RCC 7860 (cell line): ENCODE results near the gene EXOC3L4.
A peak's percentile ranks its signal among the peaks of the same experiment; 100 is the strongest.

Experiments
- DNase-seq: peaks from one replicate; pipeline ENCODE4 v3.0.0-alpha.2; 2015; ENCODE audit warnings: low spot score
- FAIRE-seq: peaks from 2 replicates; lab custom pipeline; 2012; peaks lifted over from hg19 to GRCh38; lab: Jason Lieb, UNC

The EXOC3L4 gene

DNA sequence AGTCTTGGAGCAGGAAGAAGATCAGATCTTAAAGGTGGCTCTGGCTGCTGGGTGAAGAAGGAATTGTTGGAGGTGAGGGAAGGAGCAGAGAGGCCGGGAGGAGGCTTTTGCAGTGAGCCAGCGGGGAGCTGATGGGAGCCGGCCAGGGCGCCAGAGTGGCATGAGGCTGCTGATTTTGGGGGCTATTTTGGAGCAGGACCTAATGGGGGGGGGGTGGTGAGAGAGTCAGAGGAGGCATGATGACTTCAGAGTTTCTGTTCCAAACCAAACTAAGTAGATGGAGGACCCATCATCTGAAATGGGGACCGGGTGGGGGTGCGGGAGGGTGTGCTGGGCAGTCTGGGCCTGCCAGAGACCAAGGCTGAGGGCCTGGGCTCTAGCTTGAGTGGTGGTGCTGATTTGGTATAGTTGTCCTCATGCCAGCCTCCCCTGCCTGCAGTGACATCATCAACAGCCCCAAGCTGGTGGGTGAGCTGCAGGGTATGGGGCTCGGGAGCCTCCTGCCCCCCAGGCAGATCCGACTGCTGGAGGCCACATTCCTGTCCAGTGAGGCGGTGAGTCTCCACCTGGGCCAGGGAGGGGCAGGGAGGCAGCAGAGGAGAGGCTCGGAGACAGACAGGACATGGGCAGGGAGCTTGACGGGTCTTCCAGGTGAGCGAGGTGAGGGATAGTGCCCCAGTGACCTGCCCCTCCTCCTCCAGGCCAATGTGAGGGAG, 34.9 kb downstream of the EXOC3L4 start:
- FAIRE-seq (no peak), DNase-seq (peak; percentile 40)

DNA sequence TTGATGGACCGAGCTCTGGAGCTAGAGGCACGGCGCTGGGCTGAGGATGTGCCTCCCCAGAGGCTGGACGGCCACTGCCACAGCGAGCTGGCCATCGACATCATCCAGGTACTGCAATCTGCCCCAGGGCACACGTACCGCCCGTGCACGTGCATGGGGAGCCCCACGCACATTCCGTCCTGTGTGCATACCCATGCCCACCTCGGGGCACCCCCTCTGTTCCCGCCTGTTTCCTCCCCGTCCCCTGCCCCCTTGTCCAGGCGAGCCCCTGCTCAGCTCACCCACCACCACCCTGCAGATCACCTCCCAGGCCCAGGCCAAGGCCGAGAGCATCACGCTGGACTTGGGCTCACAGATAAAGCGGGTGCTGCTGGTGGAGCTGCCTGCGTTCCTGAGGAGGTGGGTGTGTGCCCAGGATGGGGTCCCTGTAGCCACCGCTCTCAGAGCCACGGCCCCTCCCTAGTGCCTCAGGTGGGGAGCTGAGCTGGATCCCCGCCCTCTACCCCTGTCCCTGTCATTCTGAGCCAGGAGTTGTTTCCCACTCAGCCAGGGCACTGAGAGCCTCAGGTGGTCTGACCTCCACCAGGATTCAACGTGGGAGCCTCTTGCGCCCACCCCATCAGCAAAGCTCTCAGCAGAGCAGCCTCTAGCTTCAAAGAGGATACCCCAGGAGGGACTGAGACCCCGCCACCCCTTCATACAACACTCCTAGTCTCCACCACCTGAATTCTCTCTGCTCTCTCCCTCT, 35.7 kb downstream of the EXOC3L4 start:
- DNase-seq (no peak), FAIRE-seq (no peak)

DNA sequence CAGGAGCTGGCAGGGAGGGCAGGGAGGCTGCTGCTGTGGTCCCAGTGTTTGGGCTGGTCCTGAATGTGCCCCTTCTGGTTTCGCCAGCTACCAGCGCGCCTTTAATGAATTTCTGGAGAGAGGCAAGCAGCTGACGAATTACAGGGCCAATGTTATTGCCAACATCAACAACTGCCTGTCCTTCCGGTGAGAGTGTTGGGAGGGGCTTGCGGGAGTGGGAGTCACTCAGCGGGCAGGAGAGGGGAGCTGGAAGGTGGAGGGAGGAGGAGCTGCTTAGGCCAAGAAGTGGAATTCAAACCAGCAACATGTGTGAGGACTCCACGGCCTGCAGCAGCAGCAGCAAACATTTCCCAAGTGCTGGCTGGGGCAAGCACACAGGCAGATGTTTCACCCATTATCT, 36.4 kb downstream of the EXOC3L4 start:
- DNase-seq: no peak

DNA sequence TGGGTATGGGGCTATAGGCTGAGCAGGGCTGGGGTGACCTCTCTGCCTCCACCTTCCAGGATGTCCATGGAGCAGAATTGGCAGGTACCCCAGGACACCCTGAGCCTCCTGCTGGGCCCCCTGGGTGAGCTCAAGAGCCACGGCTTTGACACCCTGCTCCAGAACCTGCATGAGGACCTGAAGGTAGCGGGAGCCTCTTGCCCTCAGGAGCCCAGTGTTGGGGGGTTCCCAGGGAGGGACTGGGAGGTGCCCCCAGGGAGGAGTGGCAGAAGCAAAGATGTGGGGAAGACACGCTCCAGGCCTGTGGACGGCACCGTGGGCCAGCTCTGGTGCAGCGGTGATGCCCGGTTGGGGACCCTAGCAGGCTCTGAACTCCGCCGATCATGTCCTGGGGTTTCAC, 37.1 kb downstream of the EXOC3L4 start:
- no peak for FAIRE-seq
- DNase-seq: no peak

More for the DNA sequence above, 36.4 kb downstream of the EXOC3L4 start:
- FAIRE-seq: no peak

DNA sequence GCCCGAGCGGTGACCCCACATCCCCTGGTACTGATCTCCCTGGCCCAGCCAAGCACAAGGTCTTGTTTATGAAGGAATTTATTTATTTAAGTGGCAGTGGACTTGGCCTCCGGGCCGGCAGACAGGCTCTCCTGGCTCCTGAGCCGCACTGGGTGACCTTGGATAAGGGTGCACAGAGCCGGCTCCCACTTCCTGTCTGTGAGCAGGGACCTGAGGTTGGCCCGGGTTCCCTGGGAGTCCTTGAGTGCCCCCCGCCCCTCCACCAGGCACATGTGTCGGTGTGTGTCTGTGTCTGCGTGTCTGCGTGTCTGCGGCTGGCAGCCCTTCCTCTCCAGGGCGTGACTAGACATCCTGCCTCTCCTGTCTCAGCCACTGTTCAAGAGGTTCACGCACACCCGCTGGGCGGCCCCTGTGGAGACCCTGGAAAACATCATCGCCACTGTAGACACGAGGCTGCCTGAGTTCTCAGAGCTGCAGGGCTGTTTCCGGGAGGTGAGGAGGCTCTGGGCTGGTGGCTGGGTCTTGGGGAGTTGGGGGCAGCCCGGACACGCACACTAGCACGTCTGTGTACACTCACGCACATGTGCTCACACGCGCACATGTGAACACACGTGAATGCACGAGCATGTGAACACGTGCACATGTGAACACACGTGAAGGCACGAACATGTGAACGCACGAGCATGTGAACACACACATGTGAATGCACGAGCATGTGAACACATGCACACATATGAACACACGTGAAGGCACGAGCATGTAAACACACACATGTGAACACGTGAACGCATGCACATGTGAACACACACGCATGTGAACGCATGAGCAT, 38.1 kb downstream of the EXOC3L4 start:
- no peak for FAIRE-seq
- no peak for DNase-seq

DNA sequence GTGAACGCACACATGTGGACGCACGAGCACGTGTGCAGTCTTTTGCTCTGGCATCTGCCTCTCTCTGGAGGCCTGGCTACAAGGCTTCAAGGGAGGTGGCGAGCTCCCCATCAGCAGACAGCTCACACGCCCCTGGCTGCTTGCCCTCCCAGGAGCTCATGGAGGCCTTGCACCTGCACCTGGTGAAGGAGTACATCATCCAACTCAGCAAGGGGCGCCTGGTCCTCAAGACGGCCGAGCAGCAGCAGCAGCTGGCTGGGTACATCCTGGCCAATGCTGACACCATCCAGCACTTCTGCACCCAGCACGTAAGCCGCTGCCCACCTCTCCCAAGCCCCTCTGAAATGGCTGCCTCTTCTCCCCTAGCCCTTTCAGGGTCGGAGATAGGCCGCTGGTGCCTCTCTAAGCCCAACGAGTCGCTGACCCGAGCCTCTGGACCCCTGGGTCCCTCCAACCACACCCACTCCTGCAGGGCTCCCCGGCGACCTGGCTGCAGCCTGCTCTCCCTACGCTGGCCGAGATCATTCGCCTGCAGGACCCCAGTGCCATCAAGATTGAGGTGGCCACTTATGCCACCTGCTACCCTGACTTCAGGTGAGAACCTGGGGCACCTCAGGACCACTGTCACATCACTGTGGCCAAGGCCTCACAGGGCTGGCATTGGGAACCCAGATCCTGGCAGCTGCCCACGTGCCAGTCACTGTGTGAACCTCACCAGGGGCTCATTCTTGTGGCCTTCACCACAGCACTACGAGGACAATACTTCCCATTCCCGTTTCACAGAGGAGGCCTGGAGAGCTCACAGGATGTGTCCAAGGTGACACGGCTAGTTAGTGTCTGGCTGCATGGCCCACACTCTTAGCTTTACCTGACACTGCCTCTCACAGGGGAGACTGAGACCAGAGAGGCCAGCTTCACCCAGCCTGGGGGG, 39.0 kb downstream of the EXOC3L4 start:
- no peak for FAIRE-seq
- DNase-seq: no peak

DNA sequence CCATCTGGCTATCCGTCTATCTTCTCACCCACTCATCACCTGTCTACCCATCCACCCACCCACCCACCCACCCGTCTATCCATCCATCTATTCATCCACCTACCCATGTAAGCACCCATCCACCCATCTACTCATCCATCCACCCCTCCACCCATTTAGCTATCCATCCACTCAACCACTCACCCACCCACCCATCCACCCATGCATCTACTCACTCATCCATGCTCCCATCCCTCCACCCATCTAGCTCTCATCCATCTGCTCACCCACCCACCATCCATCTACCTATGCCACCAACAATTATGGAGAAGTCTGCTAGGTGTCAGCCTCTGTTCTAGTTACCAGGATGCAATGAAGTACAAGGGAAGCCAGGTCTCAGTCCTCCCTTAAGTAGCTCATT, 39.9 kb downstream of the EXOC3L4 start:
- DNase-seq (no peak), FAIRE-seq (no peak)

DNA sequence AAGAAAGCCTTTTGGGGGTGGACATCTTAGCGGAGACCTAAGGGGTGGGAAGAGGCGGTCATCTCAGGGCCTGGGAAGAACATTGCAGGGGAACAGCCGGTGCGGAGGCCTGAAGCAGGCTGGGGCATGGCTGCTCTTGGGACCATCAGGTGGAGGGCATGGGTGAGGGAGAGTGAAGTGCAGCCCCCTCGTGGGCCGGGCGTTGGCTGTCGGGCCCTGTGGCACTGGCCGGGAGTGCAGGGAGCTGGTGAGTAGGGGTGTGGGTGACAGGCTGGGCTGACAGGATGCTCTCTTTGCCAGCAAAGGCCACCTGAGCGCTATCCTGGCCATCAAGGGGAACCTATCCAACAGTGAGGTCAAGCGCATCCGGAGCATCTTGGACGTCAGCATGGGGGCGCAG, 40.4 kb downstream of the EXOC3L4 start:
- no peak for FAIRE-seq
- DNase-seq: no peak

DNA sequence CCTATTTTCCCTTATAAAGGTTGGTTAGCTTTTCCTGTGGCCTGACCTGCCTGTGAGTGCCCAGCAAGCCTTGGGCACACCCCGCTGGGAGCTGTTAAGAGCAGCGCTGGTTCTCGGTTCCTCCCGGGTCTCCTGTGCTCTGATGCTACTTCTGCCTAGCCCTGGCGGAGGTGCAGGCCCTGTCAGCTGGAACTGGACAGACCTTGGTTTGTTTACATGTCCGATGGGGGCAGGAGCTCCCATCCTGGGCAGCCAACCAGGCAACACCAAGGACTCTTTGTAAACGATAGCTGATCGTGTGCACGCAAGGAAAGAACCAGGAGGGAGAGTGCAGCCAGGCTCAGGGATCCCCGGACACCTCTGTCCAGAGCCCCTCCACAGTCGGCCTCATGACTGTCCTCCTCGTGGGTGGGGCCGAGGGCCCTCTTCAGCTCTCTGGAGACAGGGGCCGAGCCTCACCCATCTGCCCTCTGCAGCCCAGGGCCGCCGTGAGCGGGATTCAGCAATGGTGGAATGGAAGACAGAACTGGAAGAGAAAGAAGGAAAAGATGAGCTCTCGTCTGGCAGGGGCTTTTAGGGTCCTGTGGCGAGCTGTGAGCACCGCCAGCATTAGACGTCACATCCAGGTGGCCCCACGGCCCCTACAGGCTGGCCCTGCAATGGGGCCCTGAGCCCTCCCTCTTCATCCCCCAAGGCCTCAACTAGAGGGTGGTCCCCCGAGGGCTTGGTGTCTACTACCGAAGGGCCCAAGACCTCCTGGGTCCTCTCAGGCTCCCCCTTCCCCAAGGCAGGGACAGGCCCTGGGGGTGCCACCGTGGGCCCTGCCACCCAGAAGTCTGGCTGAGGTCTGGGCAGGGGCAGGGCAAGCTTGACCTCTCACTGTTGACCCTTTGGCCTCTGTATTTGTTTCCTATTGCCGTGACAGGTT, 41.1 kb downstream of the EXOC3L4 start:
- DNase-seq (no peak), FAIRE-seq (no peak)

DNA sequence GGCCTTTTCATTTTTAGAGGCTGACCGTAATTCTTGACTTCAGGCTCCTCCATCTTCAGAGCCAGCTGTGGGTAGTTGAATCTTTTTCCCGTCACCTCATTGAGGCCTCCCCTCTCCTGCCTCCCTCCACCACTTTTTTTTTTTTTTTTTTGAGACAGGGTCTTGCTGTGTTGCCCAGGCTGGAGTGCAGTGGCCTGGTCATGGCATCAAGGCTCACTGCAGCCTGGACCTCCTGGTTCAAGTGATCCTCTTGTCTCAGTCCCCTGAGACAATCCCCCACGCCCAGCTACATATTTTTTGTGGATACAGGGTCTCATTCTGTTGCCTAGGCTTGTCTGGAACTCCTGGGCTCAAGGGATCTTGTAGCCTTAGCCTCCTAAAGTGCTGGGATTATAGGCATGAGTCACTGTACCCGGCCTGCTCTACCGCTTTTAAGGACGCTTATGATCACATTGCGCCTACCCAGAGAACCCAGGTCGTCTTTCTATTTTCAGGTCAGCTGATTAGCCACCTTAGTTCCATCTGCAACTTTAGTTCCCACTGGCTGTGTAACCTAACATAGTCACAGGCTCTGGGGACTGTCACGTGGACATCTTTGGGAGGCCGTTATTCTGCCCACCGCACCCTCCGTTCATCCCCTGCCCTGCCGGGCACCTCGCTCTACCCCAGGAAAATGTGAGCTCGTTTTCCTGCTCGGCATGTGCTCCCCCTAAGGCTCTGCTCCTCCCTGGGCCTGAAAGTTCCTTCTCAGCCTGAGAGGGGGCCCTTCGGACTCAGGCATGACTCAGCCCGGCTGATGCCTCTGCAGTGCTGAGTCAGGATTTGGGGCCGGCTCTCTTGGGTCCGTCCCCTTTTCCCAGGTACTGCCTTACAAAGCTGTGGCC, 42.1 kb downstream of the EXOC3L4 start:
- DNase-seq (peak; percentile 70), FAIRE-seq (peak; percentile 79)

DNA sequence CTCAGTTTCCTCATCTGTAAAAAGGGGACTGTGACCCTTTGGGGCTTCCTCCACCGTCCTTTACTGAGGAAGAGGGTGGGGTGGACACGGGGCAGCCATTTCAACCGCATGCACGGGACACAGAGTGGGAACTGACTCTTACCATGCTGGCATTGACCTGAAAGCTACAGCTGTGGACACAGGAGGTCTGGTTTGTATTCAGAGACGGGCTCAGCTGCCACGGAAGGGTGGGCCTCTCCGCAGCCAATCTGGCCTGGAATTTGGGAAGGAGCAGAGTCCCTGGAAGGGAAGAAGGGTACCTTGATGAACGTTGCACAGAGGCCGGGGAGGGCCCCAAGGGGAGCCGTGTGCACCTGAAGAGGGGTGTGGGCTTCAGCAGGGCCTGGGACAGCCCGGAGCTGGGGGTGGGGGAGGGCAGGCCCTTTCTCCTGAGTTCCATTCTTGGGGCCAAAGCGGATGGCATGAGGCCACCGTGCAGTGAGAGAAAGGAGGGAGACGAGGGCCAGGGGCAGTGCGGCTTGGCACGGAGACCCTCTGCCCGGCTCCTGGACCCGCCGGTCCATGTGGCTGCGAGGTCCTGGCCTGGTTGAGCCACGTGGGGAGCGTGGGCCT, 43.3 kb downstream of the EXOC3L4 start:
- DNase-seq (no peak), FAIRE-seq (no peak)

DNA sequence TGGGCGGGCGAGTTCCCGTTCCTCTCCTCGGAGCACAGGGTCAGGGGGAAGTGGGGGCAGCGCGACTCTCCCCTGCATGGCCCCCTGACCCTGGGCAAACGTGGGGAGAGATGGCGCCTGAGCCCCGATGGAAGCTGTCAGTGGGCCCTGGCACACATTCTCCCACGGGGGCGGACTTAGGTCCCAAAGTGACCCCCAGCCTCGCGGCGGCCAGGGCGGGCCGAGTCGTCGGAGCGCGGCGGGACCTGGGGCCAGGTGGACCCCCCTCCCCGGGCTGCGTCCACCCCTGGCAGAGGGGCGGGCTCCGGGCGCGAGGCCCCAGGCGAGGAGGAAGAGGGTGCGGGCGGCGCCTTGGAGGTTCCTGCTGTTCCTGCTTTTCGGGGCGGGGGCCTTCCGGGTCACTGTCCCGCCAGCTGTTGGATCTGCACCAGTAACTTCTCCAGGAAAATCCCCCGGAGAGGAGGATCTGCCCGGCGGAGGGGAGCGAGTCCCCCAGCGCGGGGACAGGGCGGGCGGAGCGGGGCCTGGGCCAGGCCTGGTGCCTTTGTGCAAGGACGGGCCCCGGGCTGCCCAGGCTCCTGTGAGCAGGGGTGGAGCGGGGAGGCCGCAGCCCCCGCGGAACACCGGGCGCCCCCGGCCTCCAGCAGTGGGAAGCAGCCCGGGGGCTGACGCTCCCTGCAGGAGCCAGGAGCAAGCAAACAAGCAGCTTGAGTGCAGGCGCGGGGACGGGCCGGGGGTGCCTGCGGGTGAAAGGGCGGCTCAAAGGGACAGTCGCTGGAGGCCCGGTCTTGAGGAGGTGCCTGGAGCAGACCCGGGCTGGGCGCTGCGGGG, 44.0 kb downstream of the EXOC3L4 start:
- DNase-seq (no peak), FAIRE-seq (no peak)

DNA sequence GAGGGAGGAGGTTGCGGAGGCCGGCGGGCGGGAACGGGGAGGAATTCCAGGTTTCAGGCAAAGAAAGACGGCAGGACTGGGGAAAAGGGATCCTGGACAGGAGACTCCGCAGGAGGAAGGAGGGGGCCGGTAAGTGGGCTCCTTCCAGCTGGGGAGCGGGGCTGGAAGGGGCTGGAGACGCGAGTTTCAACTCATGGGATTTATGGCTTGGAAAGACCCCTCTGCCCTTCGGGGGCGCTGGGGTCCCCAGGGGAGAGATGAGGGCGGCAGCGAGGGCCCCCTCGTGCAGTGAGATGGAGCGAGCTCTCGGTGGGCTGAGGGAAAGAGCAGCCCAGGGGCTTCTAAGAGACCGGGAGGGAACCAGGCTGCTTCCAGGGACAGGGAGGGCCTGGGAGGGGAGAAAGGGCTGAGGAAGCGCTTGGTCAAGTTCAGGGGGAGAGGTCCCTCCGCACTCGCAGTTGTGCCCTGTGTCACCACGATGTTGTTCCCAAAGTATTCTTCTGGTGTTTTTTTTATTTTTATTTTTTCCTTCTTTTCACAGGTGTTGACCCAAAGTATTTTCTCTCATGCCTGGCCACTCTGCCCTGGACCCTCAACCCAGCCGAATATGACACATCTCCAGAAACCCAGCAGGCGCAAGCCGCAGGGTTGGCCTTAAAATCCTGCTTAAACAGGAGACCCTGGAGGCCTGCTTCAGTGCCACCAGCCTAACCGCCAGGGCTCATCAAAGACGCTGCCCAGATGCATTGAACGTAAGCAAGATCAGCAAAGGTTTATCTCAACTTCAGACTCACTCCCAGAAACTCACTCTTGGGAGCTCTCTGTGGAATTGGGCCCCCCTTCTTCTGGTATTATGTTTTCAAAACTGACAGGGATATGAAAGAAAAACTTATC, 44.9 kb downstream of the EXOC3L4 start:
- DNase-seq (no peak), FAIRE-seq (no peak)

DNA sequence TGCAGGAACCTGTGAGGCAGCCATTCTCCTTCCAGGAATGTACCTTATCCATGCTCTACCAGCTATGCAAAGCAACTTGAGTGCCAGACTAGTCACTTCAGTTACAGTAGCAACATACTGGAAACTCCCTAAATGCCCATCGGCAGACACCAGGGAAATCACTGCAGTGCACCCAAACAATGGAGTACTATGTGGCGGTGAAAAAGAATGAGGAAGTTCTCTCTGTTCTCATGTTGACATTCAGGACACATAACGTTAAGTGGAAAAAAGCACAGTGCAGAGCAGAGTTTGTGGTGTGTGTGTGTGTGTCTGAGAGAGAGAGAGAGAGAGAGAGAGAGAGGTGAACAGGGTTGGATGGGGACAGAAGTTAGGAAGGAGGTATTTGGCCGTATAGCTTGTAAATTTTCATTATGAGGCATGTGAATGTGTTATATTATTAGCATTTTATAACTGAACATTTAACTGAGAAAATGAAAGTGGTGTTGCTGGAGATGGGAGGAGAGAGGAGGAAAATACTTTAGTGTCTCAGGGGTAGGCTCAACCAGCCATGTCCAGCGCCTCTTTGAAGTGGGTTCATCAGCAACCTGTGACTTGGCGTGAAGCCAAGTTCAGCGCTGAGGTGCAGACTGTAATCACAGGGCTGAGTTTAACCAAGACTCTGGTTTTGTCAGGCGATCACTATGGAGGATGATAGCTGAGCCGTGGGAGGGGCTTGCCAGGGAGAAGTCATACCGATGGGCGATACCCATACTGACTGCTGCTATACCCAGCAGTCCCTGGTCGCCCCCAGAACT, 46.0 kb downstream of the EXOC3L4 start:
- DNase-seq (peak; percentile 44), FAIRE-seq (no peak)

DNA sequence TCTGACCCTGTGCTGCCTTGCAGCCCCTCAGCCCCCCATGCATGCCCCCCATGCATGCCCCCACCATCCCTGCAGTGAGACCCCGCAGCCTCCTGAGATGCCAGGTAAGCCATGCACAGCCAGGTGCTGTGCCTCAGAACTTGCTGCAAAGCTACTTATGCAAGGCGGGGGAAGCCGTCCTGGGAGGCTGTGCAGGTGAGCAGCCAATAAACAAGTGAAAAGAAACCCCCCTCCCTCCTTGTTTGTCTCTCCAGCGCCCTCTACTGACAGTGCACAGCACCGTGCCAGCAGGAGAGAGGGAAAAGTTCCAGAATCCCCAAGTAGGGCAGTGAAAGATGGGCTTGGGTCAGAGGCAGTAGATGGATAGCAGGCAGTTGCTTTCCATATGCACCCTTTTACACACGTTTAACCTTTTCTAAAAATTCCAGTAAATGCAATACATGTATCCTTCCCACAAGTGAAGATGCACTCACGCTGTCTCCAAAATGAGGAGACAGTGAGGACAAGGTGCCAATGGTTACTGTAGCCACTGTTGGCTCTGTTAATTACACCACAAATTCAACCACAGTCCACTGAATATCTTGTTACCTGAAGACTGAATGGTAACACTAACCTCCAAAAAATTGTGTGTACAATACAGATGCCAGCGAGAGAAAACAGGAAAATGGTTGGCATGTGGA, 46.7 kb downstream of the EXOC3L4 start:
- no peak for DNase-seq
- FAIRE-seq: no peak
